Natural killer cell (primary cell): ENCODE data around the gene ENPP7. TPM values are rescaled to one million over a fixed set of nuclear protein-coding genes. Genes with fewer than 3 reads are reported as not detected.

Source experiments
- ATAC-seq, 3 donors: fragments of 150-1000 bp in 2 of 3; fragments of 200-7000 bp in 1 of 3; cut with Tn5 transposase; 1 replicate in 1 of 3; 2 replicates in 2 of 3; pipeline ENCODE4 v1.10.0; 2021; ENCODE audit warnings: mild to moderate bottlenecking in 2 of 3, moderate library complexity in 2 of 3
- DNase-seq, 2 donors: peaks; one replicate each; pipeline versions ENCODE4 v3.0.0 to v3.0.0-alpha.2; 2013 to 2021; ENCODE audit warnings: mixed read lengths in 1 of 2
- H3K27ac ChIP-seq: one replicate; pipeline ENCODE4 v1.5.1; 2013; ENCODE audit warnings: mild to moderate bottlenecking, low read length
- H3K27me3 ChIP-seq: one replicate; pipeline ENCODE4 v1.6.1; 2013; ENCODE audit warnings: low read length; ENCODE audit not compliant: control insufficient read depth, insufficient read depth
- H3K36me3 ChIP-seq: one replicate; pipeline ENCODE4 v1.6.1; 2013; ENCODE audit warnings: low read length; ENCODE audit not compliant: control insufficient read depth, insufficient read depth
- H3K4me1 ChIP-seq: one replicate; pipeline ENCODE4 v1.6.1; 2013; ENCODE audit warnings: low read length; ENCODE audit not compliant: control insufficient read depth, insufficient read depth
- H3K4me3 ChIP-seq: one replicate; pipeline ENCODE4 v1.5.1; 2013; ENCODE audit warnings: low read length
- H3K9me3 ChIP-seq: one replicate; pipeline ENCODE4 v1.6.1; 2013; ENCODE audit warnings: low read length; ENCODE audit not compliant: control insufficient read depth, insufficient read depth
- H3K27ac Mint-ChIP-seq, 2 donors: one replicate each; pipeline ENCODE4 v1.8.0; 2022; ENCODE audit warnings: mild to moderate bottlenecking in 2 of 2, mixed read lengths in 2 of 2, moderate library complexity in 1 of 2
- H3K27me3 Mint-ChIP-seq, 2 donors: one replicate each; pipeline ENCODE4 v1.8.0; 2022; ENCODE audit warnings: low read depth in 2 of 2, mixed read lengths in 2 of 2
- H3K36me3 Mint-ChIP-seq: one replicate; pipeline ENCODE4 v1.8.0; 2022; ENCODE audit warnings: mixed read lengths
- H3K4me1 Mint-ChIP-seq, 2 donors: one replicate each; pipeline ENCODE4 v1.8.0; 2022; ENCODE audit warnings: mixed read lengths in 2 of 2
- H3K4me3 Mint-ChIP-seq: one replicate; pipeline ENCODE4 v1.8.0; 2022; ENCODE audit warnings: mild to moderate bottlenecking, moderate library complexity, mixed read lengths
- H3K9me3 Mint-ChIP-seq, 2 donors: one replicate each; pipeline ENCODE4 v1.8.0; 2022; ENCODE audit warnings: mixed read lengths in 2 of 2
- WGBS: methylation state at CpG from one replicate; pipeline ENCODE4 v1.1.7; 2013; ENCODE audit warnings: missing lambda C conversion rate; ENCODE audit not compliant: insufficient coverage; 5-methylcytosine and 5-hydroxymethylcytosine counted together
- intact Hi-C: fragments of 100-400 bp; cut with micrococcal nuclease; formaldehyde crosslinking; loops from one replicate; pipeline ENCODE4 v1.14.2; 2022
- total RNA-seq, 4 donors: library from RNA; stranded (reverse); fragments of 120-200 nt in 1 of 4; gene quantifications; one replicate each; pipeline versions ENCODE4 v1.2.3 to v1.2.4, GENCODE V29; 2013 to 2022
- TF ChIP-seq, protein P1 (sequence below): fragments of 200-600 bp; IDR thresholded peaks from one replicate; pipeline ENCODE4 v1.8.0; 2022; ENCODE audit warnings: antibody characterized with exemption

The ENPP7 gene
- total RNA-seq, 3 donors from 2014 or later (not counting 1 experiment from before 2014, with no cell fraction given), result 0.95 TPM; not detected in 2

- TF ChIP-seq, protein P1, sequence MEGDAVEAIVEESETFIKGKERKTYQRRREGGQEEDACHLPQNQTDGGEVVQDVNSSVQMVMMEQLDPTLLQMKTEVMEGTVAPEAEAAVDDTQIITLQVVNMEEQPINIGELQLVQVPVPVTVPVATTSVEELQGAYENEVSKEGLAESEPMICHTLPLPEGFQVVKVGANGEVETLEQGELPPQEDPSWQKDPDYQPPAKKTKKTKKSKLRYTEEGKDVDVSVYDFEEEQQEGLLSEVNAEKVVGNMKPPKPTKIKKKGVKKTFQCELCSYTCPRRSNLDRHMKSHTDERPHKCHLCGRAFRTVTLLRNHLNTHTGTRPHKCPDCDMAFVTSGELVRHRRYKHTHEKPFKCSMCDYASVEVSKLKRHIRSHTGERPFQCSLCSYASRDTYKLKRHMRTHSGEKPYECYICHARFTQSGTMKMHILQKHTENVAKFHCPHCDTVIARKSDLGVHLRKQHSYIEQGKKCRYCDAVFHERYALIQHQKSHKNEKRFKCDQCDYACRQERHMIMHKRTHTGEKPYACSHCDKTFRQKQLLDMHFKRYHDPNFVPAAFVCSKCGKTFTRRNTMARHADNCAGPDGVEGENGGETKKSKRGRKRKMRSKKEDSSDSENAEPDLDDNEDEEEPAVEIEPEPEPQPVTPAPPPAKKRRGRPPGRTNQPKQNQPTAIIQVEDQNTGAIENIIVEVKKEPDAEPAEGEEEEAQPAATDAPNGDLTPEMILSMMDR, result no peak
- Mint-ChIP-seq H3K27me3 (peaks cover 0 to 13% of the 10 kb centered on the region in 2 donors), H3K27ac (no peak overlapping the region), H3K4me3 (no peak overlapping the region), H3K9me3 (no peaks in the 10 kb centered on the region), H3K36me3 (no peaks in the 10 kb centered on the region), H3K4me1 (no peaks in the 10 kb centered on the region)
- intact Hi-C loops, result no loop called here
- Histone ChIP-seq H3K4me1 (no peaks in the 10 kb centered on the region), H3K9me3 (no peaks in the 10 kb centered on the region), H3K4me3 (no peak overlapping the region), H3K27me3 (no peaks in the 10 kb centered on the region), H3K27ac (no peak overlapping the region), H3K36me3 (no peaks in the 10 kb centered on the region)
- ATAC-seq, result no peak
- DNase-seq, result no peak
- 79% methylated on average over 9 of the region's 10 CpGs for WGBS
Measured at GRCh38 chr17:79690466-79690865, 40.3 kb upstream of the ENPP7 start.

- WGBS, result 76% methylated on average over 21 of the region's 21 CpGs
- Histone ChIP-seq H3K9me3 (no peaks in the 10 kb centered on the region), H3K4me1 (no peaks in the 10 kb centered on the region), H3K27ac (no peak overlapping the region), H3K36me3 (no peaks in the 10 kb centered on the region), H3K27me3 (no peaks in the 10 kb centered on the region), H3K4me3 (no peak overlapping the region)
- Mint-ChIP-seq H3K4me1 (no peaks in the 10 kb centered on the region), H3K36me3 (no peaks in the 10 kb centered on the region), H3K27ac (no peak overlapping the region), H3K9me3 (no peaks in the 10 kb centered on the region), H3K27me3 (peaks cover 7 to 13% of the 10 kb centered on the region in 2 donors), H3K4me3 (no peak overlapping the region)
- ATAC-seq (no peak), DNase-seq (no peak)
- intact Hi-C loops, result no loop called here
- TF ChIP-seq, protein P1, result no peak
Measured at GRCh38 chr17:79690988-79691836, 39.5 kb upstream of the ENPP7 start.

- Histone ChIP-seq H3K27me3 (no peaks in the 10 kb centered on the region), H3K27ac (no peak overlapping the region), H3K4me3 (no peak overlapping the region), H3K36me3 (no peaks in the 10 kb centered on the region), H3K4me1 (no peaks in the 10 kb centered on the region), H3K9me3 (no peaks in the 10 kb centered on the region)
- intact Hi-C loops, result no loop called here
- Mint-ChIP-seq H3K36me3 (no peaks in the 10 kb centered on the region), H3K9me3 (no peaks in the 10 kb centered on the region), H3K4me1 (no peaks in the 10 kb centered on the region), H3K27me3 (peaks cover 15 to 17% of the 10 kb centered on the region in 2 donors), H3K27ac (no peak overlapping the region), H3K4me3 (no peak overlapping the region)
- TF ChIP-seq, protein P1, result no peak
- 93% methylated on average over 9 of the region's 9 CpGs for WGBS
- DNase-seq, result no peak
- no peak for ATAC-seq
Measured at GRCh38 chr17:79691931-79692330, 38.8 kb upstream of the ENPP7 start.

- no peak overlapping the region for H3K4me3 ChIP-seq
- H3K9me3 Mint-ChIP-seq, result no peaks in the 10 kb centered on the region
- TF ChIP-seq, protein P1, result no peak
- H3K27me3 ChIP-seq, result no peaks in the 10 kb centered on the region
- peaks cover 19 to 25% of the 10 kb centered on the region in 2 donors for H3K27me3 Mint-ChIP-seq
- DNase-seq (no peak), ATAC-seq (no peak)
- WGBS, result 73% methylated on average over 9 of the region's 9 CpGs
- no peak overlapping the region for H3K4me3 Mint-ChIP-seq
- no peaks in the 10 kb centered on the region for H3K36me3 ChIP-seq
- intact Hi-C loops, result no loop called here
- no peak overlapping the region for H3K27ac Mint-ChIP-seq
- no peak overlapping the region for H3K27ac ChIP-seq
- no peaks in the 10 kb centered on the region for H3K4me1 ChIP-seq
- no peaks in the 10 kb centered on the region for H3K36me3 Mint-ChIP-seq
- H3K4me1 Mint-ChIP-seq, result no peaks in the 10 kb centered on the region
- H3K9me3 ChIP-seq, result no peaks in the 10 kb centered on the region
Measured at GRCh38 chr17:79693419-79693818, 37.3 kb upstream of the ENPP7 start.
